SU-DHL-6 (cell line): ENCODE results near the gene ALX4.

ENCODE experiments used
- H2AFZ ChIP-seq: fragments of 200-600 bp; sonication (generic); 2 replicates; pipeline ENCODE4 v1.6.1; 2014; ENCODE audit warnings: low read depth, mild to moderate bottlenecking, moderate library complexity, mixed read lengths, antibody characterized with exemption, low read length; ENCODE audit not compliant: severe bottlenecking
- H3F3A ChIP-seq: fragments of 200-600 bp; shearing (Covaris generic); 2 replicates; pipeline ENCODE4 v1.6.0; 2016; ENCODE audit warnings: antibody characterized with exemption, mild to moderate bottlenecking; ENCODE audit not compliant: insufficient read depth
- H3K27ac ChIP-seq: fragments of 200-600 bp; sonication (generic); 2 replicates; pipeline ENCODE4 v1.5.1; 2016; ENCODE audit warnings: low read depth, mild to moderate bottlenecking, low read length, moderate library complexity, mixed read lengths
- H3K27me3 ChIP-seq: fragments of 200-600 bp; sonication (generic), shearing (Covaris generic); 2 replicates; pipeline ENCODE4 v1.6.0; 2014; ENCODE audit warnings: mild to moderate bottlenecking, low read length
- H3K36me3 ChIP-seq: fragments of 200-600 bp; sonication (generic); 2 replicates; pipeline ENCODE4 v1.6.1; 2014; ENCODE audit warnings: mild to moderate bottlenecking, low read length, mixed read lengths
- H3K4me2 ChIP-seq: fragments of 300-600, 200-600 bp; shearing (Covaris generic), sonication (generic); 2 replicates; pipeline ENCODE4 v1.6.0; 2014; ENCODE audit warnings: low read length, low read depth, mild to moderate bottlenecking; ENCODE audit not compliant: poor library complexity, severe bottlenecking
- H3K4me3 ChIP-seq: fragments of 200-600 bp; sonication (generic); 2 replicates; pipeline ENCODE4 v1.5.1; 2014; ENCODE audit warnings: antibody characterized with exemption, low read length, mild to moderate bottlenecking, mixed read lengths; ENCODE audit not compliant: insufficient read depth, poor library complexity, severe bottlenecking
- H3K79me2 ChIP-seq: fragments of 200-600 bp; sonication (generic); 2 replicates; pipeline ENCODE4 v1.6.1; 2014; ENCODE audit warnings: mild to moderate bottlenecking, low read length, moderate library complexity; ENCODE audit not compliant: insufficient read depth
- H3K9ac ChIP-seq: fragments of 200-600 bp; sonication (generic); 2 replicates; pipeline ENCODE4 v1.7.0; 2014; ENCODE audit warnings: mild to moderate bottlenecking, low read length
- H3K9me2 ChIP-seq: fragments of 200-600 bp; sonication (generic); replicated peaks from 2 replicates; pipeline ENCODE4 v1.6.1; 2014; ENCODE audit warnings: low read length; ENCODE audit not compliant: insufficient read depth
- H3K9me3 ChIP-seq: fragments of 200-600 bp; sonication (generic); 2 replicates; pipeline ENCODE4 v1.6.1; 2014; ENCODE audit warnings: low read length, mixed read lengths; ENCODE audit not compliant: insufficient read depth
- H4K20me1 ChIP-seq: fragments of 200-600 bp; sonication (generic); 2 replicates; pipeline ENCODE4 v1.6.1; 2014; ENCODE audit warnings: low read depth, mild to moderate bottlenecking, antibody characterized with exemption, low read length, moderate library complexity, mixed read lengths
- EZH2phosphoT487 ChIP-seq: fragments of 200-600 bp; sonication (generic), shearing (Covaris generic); conservative IDR thresholded peaks from 2 replicates; pipeline ENCODE4 v1.6.1; 2018; ENCODE audit warnings: mild to moderate bottlenecking, antibody characterized with exemption, low read length, moderate library complexity, mixed read lengths
- TF ChIP-seq, protein P1 (sequence below): fragments of 200-600 bp; sonication (generic); IDR thresholded peaks from one replicate; pipeline ENCODE4 v1.5.1; 2017; ENCODE audit warnings: antibody characterized with exemption, mild to moderate bottlenecking, low read length, moderate library complexity; ENCODE audit not compliant: insufficient read depth, poor library complexity, severe bottlenecking

Gene ALX4

DNA sequence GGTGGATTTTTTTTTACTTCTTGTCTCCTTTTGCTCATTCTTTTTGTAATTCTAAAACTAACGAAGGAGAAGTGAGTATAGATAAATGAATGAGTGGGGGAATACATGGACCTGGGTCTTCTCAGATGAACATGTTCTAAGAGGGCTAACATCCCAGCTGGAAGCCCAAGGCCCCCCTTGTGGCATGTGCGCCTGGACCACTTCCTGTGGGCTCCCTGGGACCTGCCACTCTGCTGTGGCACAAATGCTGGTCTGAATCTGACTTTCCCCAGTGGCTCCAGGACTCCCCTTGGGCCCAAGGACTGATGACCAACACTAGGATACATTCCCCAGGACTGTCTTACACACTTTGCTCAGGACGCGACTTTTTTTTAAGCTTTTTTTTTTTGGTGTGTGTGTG, 32.7 kb upstream of the ALX4 start:
- no peaks in the 10 kb centered on the region for H3K79me2 ChIP-seq

DNA sequence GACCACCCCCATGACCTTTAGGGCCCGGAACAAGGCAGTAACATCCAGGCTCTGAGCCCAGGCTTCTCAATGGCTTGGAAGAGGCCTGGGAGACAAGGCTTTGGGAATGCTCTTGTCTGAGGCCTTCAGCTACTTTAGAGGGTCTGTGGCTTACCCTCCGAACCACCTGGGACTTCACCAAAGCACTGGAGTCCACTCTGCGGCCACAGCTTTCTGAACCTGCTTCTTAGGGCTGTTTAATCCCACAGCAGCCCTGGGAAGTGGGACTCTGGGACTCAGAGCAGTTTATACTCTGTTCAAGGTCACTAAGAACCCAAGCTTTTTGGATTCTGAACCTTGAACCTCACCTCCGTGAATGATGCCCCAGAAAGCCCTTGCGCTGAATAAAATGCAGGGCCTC, 30.7 kb upstream of the ALX4 start:
- H3K9me2 ChIP-seq: no peaks in the 10 kb centered on the region
- no peak overlapping the region for H3K27ac ChIP-seq
- H3K36me3 ChIP-seq: no peaks in the 10 kb centered on the region
- no peak overlapping the region for H3K4me2 ChIP-seq
- TF ChIP-seq, protein P1, sequence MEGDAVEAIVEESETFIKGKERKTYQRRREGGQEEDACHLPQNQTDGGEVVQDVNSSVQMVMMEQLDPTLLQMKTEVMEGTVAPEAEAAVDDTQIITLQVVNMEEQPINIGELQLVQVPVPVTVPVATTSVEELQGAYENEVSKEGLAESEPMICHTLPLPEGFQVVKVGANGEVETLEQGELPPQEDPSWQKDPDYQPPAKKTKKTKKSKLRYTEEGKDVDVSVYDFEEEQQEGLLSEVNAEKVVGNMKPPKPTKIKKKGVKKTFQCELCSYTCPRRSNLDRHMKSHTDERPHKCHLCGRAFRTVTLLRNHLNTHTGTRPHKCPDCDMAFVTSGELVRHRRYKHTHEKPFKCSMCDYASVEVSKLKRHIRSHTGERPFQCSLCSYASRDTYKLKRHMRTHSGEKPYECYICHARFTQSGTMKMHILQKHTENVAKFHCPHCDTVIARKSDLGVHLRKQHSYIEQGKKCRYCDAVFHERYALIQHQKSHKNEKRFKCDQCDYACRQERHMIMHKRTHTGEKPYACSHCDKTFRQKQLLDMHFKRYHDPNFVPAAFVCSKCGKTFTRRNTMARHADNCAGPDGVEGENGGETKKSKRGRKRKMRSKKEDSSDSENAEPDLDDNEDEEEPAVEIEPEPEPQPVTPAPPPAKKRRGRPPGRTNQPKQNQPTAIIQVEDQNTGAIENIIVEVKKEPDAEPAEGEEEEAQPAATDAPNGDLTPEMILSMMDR: no peak
- TF ChIP-seq EZH2phosphoT487: no peak
- H3F3A ChIP-seq: no peaks in the 10 kb centered on the region
- no peaks in the 10 kb centered on the region for H3K79me2 ChIP-seq
- no peaks in the 10 kb centered on the region for H3K27me3 ChIP-seq
- no peaks in the 10 kb centered on the region for H3K9me3 ChIP-seq
- no peak overlapping the region for H3K4me3 ChIP-seq
- H2AFZ ChIP-seq: no peak overlapping the region
- no peak overlapping the region for H3K9ac ChIP-seq
- H4K20me1 ChIP-seq: no peaks in the 10 kb centered on the region

More for the DNA sequence above, 32.7 kb upstream of the ALX4 start:
- no peaks in the 10 kb centered on the region for H3K9me2 ChIP-seq
- no peaks in the 10 kb centered on the region for H3F3A ChIP-seq
- H2AFZ ChIP-seq: no peak overlapping the region
- no peak overlapping the region for H3K27ac ChIP-seq
- H3K36me3 ChIP-seq: no peaks in the 10 kb centered on the region
- no peaks in the 10 kb centered on the region for H3K9me3 ChIP-seq
- H3K9ac ChIP-seq: no peak overlapping the region
- no peaks in the 10 kb centered on the region for H3K27me3 ChIP-seq
- no peak for TF ChIP-seq EZH2phosphoT487
- H3K4me2 ChIP-seq: no peak overlapping the region
- no peak overlapping the region for H3K4me3 ChIP-seq
- no peaks in the 10 kb centered on the region for H4K20me1 ChIP-seq

DNA sequence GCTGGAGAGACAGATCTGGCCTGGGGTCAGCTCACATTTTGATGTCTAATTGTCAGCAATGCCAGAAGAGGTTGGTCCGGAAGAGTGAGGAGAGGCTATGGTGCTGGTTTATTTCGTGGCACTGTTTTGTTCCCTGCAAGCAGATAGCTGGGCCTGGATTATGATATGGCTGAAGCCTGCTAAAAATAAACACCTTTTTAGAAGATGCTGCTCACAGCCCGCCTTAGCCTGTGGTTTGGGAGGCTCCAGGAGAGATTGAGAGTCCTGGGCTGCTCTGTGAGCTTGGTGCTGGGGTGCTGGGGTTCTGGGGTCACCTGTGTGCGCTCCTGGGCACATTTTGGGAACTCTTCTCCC, 29.6 kb upstream of the ALX4 start:
- Histone ChIP-seq H3K27me3 (no peaks in the 10 kb centered on the region), H3K4me2 (no peak overlapping the region), H2AFZ (no peak overlapping the region), H3F3A (no peaks in the 10 kb centered on the region), H3K36me3 (no peaks in the 10 kb centered on the region), H3K4me3 (no peak overlapping the region), H3K27ac (no peak overlapping the region), H4K20me1 (no peaks in the 10 kb centered on the region), H3K9me3 (no peaks in the 10 kb centered on the region), H3K79me2 (no peaks in the 10 kb centered on the region), H3K9me2 (no peaks in the 10 kb centered on the region), H3K9ac (no peak overlapping the region)
- no peak for TF ChIP-seq EZH2phosphoT487
- TF ChIP-seq, protein P1: no peak

DNA sequence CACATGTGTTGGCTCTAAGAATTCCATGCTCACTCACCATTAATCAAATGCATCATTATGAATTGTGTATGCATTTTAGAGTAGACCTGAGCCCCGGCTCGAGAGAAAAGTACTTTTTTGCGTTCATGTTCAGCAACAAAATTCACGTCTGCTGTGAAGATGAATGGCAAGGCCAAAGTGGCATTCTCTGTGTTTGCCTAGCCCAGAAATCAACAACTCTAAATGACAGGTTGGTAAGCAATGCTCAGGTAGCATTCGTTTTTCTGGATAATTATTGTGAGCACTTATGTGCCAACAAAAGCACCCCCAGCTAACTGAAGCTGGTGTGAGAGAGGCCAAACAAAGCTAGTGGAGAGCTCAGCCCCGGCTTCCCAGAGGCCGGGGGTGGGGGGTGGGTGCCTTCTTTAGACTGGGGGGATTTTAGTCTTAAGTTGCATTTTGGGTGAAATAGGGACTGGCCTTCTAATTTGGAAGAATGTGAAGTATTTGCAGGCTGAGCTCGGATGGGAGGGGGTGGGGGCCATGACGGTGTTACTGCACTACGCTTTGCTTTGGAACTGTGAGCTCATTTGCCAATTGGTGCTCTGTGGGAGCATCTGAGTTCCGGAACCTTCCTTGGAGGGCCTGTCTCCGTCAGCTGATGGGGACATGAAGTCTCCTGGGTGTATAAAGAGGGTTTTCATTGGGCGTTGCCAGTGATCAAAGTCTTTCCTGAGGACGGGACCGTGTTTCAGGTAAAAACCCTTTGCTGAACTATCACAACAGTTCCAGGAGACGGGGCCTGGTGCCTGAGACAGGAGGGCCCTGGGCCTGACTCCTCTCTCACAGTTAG, 29.0 kb upstream of the ALX4 start:
- Histone ChIP-seq H3F3A (no peaks in the 10 kb centered on the region), H3K27me3 (no peaks in the 10 kb centered on the region), H2AFZ (no peak overlapping the region), H3K9me2 (no peaks in the 10 kb centered on the region), H3K4me3 (no peak overlapping the region), H3K79me2 (no peaks in the 10 kb centered on the region), H3K27ac (no peak overlapping the region), H3K9me3 (no peaks in the 10 kb centered on the region), H3K36me3 (no peaks in the 10 kb centered on the region), H3K9ac (no peak overlapping the region), H4K20me1 (no peaks in the 10 kb centered on the region), H3K4me2 (no peak overlapping the region)
- no peak for TF ChIP-seq EZH2phosphoT487
- TF ChIP-seq, protein P1: no peak
